HG03039 (cell line): Measurements from ENCODE around the gene JTB.
"Not testable (repeated sequence)": the region's sequence is repeated elsewhere in the genome, so short reads cannot be mapped to it uniquely, and the experiment has no call there.

Experiments
- ATAC-seq: cut with Tn5 transposase; IDR thresholded peaks from one replicate; pipeline ENCODE4 v1.9.1; 2021; ENCODE audit warnings: mild to moderate bottlenecking, moderate library complexity; ENCODE audit not compliant: unreplicated experiment

The JTB gene

GRCh38 chr1:153979091-153979490, 1.6 kb upstream of the JTB start:
- ATAC-seq = not testable (repeated sequence)

- no peak for ATAC-seq
These were observed 918 bp upstream of the JTB start for GRCh38 chr1:153978274-153978909.

- ATAC-seq = no peak
These were observed 640 bp downstream of the JTB start for GRCh38 chr1:153976819-153977249.

- no peak for ATAC-seq
These were observed 3.9 kb downstream of the JTB start for GRCh38 chr1:153973525-153973924.

DNA sequence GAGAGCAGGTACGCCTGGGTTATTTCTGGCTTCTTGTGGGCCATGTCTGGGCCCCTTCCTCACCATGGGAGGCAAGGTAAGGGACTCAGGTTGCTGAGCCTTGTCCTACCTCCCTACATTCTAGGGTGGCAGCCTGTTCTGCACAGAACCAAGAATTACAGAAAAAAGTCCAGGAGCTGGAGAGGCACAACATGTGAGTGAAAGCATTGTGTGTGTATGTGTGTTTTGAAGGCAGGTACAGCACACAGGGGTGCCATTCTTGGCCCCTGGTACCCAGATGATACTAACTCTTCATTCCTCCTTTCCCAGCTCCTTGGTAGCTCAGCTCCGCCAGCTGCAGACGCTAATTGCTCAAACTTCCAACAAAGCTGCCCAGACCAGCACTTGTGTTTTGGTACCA, 4.4 kb downstream of the JTB start:
- ATAC-seq = no peak

- no peak for ATAC-seq
These were observed 7.1 kb downstream of the JTB start for GRCh38 chr1:153970346-153970745.

DNA sequence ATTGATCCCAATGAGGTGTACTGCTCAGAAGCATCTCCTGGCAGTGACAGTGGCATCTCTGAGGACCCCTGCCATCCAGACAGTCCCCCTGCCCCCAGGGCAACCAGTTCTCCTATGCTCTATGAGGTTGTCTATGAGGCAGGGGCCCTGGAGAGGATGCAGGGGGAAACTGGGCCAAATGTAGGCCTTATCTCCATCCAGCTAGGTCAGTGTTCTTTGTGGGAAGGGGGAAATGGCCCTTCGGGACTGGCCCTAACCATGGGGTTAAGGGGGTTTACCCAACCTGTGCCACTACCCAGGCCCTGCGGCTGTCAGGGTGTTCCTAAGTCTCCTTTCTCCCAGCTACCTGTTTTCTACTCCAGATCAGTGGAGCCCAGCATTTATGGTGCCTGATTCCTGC, 8.5 kb downstream of the JTB start:
- no peak for ATAC-seq

GRCh38 chr1:153968408-153968807, 9.1 kb downstream of the JTB start:
- ATAC-seq = no peak

DNA sequence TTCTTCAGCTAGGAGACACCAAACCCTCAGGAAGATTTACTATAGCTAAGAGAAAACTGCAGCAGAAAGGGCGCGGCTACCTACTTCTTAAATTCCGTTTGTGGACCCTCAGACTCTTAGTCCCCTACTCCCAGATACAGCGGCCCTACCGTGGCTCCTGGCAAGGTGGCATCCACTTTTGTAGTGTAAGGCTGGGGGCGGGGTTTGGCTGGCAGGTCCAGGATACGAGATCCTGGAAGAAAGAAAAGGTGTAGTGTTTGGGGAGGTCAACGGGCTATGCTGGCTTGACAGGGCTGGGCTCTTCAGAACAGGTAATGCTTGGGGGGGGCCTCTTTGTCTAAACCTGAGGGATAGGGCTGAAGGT, 9.5 kb downstream of the JTB start:
- no peak for ATAC-seq

DNA sequence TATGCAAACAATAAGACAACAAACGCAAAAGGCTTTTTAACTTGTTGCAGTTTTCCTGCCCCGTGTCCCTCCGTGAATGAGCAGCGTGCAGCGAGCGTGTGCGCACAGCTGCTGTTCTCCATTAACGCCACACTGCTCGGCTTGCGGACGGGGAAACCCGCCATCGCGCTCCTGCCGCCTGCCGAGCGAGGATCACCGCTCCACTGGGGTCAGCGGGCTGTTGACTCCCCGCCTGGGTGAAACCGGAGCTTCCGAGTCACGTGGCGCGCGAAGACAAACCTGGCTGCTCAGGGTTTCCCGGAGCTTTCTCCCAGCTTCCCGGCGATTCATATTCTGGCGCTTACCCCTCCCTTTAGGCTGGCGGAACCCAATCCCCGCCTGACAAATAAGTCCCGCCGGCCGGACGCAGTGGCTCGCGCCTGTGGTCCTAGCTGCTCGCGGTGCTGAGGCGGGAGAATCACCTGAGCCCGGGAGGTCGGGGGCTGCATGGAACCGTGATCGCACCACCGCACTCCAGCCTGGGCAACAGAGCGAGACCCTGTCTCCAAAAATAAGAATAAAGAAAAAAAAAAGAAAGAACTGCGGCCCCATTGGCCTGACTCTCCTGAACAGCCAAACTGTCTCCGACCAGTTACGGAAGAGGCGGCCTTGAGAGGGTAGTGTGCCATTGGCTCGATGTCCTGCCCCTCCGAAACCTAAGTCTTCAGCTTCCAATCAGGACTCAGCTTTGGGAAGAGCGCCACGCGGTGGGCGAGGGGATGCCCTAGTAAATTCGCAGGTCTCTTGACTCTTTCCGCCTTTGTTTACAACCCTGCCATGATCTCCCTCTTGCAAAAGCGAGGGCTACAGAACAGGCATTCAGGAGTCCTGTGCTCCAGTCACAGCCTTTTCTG, 10.1 kb downstream of the JTB start, which contains the start of gene CREB3L4:
CREB3L4 (plus strand) TSS at position 796 of the 893 bp plus-strand sequence. CDS start 624 bp downstream, outside the sequence.
- ATAC-seq = peak; percentile 61

- ATAC-seq = no peak
These were observed 13.6 kb downstream of the JTB start for GRCh38 chr1:153963850-153964331.

DNA sequence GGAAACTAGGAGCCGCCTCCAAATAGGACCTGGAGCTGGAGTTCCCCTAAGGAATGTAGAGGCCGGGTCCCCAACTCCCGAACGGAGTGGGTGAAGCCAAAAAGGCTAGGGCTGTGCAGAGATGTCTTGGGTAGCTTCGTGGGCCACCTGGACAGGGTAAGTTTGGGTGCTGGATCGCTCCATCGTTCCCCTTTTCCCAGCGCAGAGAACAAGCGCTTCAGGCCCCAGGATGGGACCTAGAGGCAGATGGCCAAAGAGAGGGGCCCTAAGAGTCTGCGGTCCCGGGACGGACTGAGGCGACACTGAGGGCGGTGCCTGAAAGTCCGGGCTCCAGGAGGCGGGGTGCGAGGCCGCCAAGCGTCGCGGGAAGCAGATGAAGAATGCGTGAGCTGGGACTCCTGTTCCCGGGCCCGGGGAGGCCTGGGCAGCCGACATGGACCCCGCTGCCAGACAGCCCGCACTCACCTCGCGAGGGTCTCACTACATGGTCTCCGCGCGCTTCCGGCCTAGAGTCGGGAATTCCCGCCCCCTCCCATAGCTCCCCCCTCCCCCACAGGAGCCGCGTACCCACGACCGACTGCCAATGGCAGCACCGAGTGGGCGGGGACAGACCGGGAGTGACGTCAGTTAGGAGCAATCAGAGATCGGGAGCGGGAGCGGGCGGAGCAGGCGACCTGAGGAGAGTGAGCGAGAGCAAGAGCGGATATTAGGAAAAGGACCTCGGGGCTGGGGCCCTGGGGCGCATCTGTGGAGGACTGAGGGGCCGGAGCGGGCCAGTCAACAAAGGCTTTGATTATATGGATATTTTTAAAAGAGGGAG, 14.2 kb downstream of the JTB start, which contains the start of gene SLC39A1:
SLC39A1 (minus strand) TSS at position 508 of the 820 bp plus-strand sequence. CDS start 822 bp downstream, outside the sequence.
- ATAC-seq = no peak

GRCh38 chr1:153962088-153963029, 15.1 kb downstream of the JTB start:
- no peak for ATAC-seq

GRCh38 chr1:153961421-153961820, 16.1 kb downstream of the JTB start:
- no peak for ATAC-seq

- no peak for ATAC-seq
These were observed 17.3 kb downstream of the JTB start for GRCh38 chr1:153960206-153960605.

DNA sequence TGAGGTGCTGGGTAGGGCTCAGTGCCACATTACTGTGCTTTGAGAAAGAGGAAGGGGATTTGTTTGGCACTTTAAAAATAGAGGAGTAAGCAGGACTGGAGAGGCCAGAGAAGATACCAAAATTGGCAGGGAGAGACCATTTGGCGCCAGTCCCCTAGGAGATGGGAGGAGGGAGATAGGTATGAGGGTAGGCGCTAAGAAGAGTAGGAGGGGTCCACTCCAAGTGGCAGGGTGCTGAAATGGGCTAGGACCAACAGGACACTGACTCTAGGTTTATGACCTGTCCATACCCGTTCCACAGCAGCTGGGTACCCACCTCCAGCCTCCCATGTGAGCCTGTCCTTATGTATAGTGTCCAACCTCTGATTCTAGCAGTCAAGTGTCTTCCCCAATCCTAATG, 18.0 kb downstream of the JTB start:
- no peak for ATAC-seq

DNA sequence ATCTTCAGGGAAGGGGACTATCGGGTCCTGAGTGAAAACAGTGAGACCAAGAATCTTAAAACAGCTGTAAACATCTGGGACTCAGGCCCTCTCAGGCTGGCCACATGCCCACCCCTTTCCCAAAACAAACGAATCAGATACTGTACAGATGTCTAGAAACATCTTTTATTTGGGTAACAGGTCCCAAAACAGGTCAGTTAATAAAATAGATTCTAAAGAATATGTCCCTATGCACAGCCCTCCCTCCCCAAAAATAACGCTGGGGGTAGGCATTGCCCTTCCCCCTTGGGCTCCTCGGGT, 18.6 kb downstream of the JTB start:
- ATAC-seq = no peak

DNA sequence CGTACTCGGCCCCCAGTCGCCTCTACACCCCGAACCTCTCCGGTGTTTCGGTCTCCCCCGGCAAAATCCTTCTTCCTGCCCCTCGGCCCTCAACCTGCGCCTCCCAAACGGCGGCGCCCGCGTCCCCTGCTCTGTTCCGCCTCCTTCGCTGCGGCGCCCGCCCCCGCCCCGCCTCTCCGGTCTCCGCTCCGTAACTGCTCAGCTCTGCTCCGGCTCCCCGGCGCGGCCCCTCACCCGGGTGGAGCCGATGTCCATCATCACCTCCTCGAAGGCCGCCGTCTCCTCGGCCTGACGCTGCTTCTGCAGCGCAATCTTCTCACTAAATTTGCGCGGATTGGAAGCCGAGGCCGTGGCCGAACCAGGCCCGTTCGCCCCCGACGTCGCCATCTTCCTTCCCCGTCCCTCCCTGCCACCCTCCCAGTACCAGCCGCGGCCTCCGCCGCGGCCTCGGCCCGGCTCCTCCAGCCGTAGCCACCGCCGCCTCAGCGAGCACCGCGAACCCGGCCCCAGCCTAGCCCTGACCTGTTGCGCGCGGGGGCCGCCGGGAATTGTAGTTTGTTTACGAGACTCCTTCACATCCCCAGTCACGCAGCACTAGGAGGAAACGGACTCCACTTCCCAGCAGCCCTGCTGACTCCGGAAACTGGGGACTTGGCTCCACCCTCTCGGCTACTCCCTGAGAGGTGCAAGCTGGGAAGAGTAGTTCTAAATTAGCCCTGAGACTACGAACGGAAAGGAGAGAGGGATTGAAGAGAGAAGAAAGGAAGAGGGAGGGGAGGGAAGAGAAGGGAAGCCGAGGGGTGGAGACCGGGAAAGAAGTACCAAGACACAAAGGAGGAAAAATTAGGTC, 19.1 kb downstream of the JTB start, which contains the start of gene CRTC2:
CRTC2 (minus strand) TSS at position 502 of the 850 bp plus-strand sequence; CDS start at position 387, 115 bp downstream.
- peak; percentile 73 for ATAC-seq

DNA sequence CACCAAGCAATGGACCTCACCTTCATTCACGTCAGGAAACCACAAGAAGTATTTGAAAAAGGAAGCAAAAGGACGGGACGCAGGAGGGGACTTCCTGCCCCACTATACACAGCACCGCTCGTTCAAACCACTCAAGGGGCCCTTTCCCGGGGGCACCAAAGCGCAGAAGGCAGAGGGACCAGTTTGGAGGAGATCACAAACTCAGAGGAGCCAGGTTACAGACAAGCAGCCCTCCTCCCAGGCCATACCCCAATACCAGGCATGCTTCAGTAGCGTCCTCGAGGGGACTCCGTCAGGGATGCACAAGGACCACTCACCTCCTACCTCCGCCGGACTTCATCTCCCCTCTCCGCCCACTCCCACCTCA, 19.7 kb downstream of the JTB start:
- peak; percentile 4 for ATAC-seq
